WTC11 (cell line): Measurements from ENCODE around the gene TMEM212. TPM values are rescaled to one million over a fixed set of nuclear protein-coding genes. Genes with fewer than 3 reads are reported as not detected.

Experiments
- ATAC-seq: fragments of 200-7000 bp; cut with Tn5 transposase; 2 replicates; pipeline ENCODE4 v1.10.0; 2021; ENCODE audit warnings: mild to moderate bottlenecking, moderate library complexity
- CTCF ChIA-PET: fragments of 300-600 bp; sonication (Branson Sonifier 250); formaldehyde crosslinking; loops from one replicate; lab custom pipeline; 2021; ENCODE audit warnings: antibody characterized with exemption; lab: Charles Lee
- POLR2A ChIA-PET: fragments of 350-600 bp; sonication (Branson Sonifier 250); formaldehyde crosslinking; loops from one replicate; lab custom pipeline; 2021; ENCODE audit warnings: antibody characterized with exemption; lab: Charles Lee
- DNase-seq: peaks from one replicate; pipeline ENCODE4 v3.0.0; 2021; ENCODE audit warnings: low spot score
- H3K27ac Mint-ChIP-seq: 2 replicates; pipeline ENCODE4 v1.8.0; 2021; ENCODE audit warnings: mixed read lengths
- H3K27me3 Mint-ChIP-seq: 2 replicates; pipeline ENCODE4 v1.8.0; 2021; ENCODE audit warnings: low read depth, mild to moderate bottlenecking, moderate library complexity, mixed read lengths
- H3K36me3 Mint-ChIP-seq: 2 replicates; pipeline ENCODE4 v1.8.0; 2021; ENCODE audit warnings: mixed read lengths
- H3K4me1 Mint-ChIP-seq: 2 replicates; pipeline ENCODE4 v1.8.0; 2022; ENCODE audit warnings: mixed read lengths
- H3K4me3 Mint-ChIP-seq: 2 replicates; pipeline ENCODE4 v1.8.0; 2021; ENCODE audit warnings: mild to moderate bottlenecking, moderate library complexity, mixed read lengths
- H3K9me3 Mint-ChIP-seq: 2 replicates; pipeline ENCODE4 v1.8.0; 2021; ENCODE audit warnings: mixed read lengths
- ARID4B ChIP-seq: sonication (generic); formaldehyde crosslinking; IDR thresholded peaks from 2 replicates; pipeline ENCODE4 v1.8.0; 2023; ENCODE audit warnings: missing genetic modification reagents, mild to moderate bottlenecking, borderline replicate concordance
- CBFB ChIP-seq: sonication (generic); formaldehyde crosslinking; IDR thresholded peaks from 2 replicates; pipeline ENCODE4 v1.8.1; 2022; ENCODE audit warnings: mild to moderate bottlenecking, low read depth, missing genetic modification reagents
- ESRRA ChIP-seq: sonication (generic); formaldehyde crosslinking; IDR thresholded peaks from 2 replicates; pipeline ENCODE4 v1.8.1; 2022; ENCODE audit warnings: mild to moderate bottlenecking, missing genetic modification reagents, borderline replicate concordance
- GABPB1 ChIP-seq: sonication (generic); formaldehyde crosslinking; IDR thresholded peaks from 2 replicates; pipeline ENCODE4 v1.8.1; 2023; ENCODE audit warnings: mild to moderate bottlenecking, missing genetic modification reagents
- GRHL2 ChIP-seq: fragments of 250-450 bp; sonication (Bioruptor Pico); IDR thresholded peaks from 2 replicates; pipeline ENCODE4 v1.8.0; 2022; ENCODE audit warnings: mild to moderate bottlenecking, moderate library complexity; ENCODE audit not compliant: insufficient replicate concordance, severe bottlenecking
- JUN ChIP-seq: sonication (generic); formaldehyde crosslinking; IDR thresholded peaks from 2 replicates; pipeline ENCODE4 v1.8.0; 2023; ENCODE audit warnings: mild to moderate bottlenecking, missing genetic modification reagents
- NR1H2 ChIP-seq: sonication (generic); formaldehyde crosslinking; IDR thresholded peaks from 2 replicates; pipeline ENCODE4 v1.9.0; 2021; ENCODE audit warnings: mild to moderate bottlenecking, moderate library complexity, missing genetic modification reagents
- SMAD4 ChIP-seq: sonication (generic); formaldehyde crosslinking; IDR thresholded peaks from 2 replicates; pipeline ENCODE4 v1.8.0; 2022; ENCODE audit warnings: mild to moderate bottlenecking, missing genetic modification reagents
- SP1 ChIP-seq: sonication (generic); formaldehyde crosslinking; conservative IDR thresholded peaks from 2 replicates; pipeline ENCODE4 v1.8.1; 2022; ENCODE audit warnings: missing genetic modification reagents
- TCF7 ChIP-seq: sonication (generic); formaldehyde crosslinking; IDR thresholded peaks from 2 replicates; pipeline ENCODE4 v1.8.0; 2022; ENCODE audit warnings: mild to moderate bottlenecking, low read depth, missing genetic modification reagents, moderate library complexity
- TP53 ChIP-seq: sonication (generic); formaldehyde crosslinking; IDR thresholded peaks from 2 replicates; pipeline ENCODE4 v1.8.1; 2023; ENCODE audit warnings: mild to moderate bottlenecking, missing genetic modification reagents
- ZNF121 ChIP-seq: sonication (generic); formaldehyde crosslinking; IDR thresholded peaks from 2 replicates; pipeline ENCODE4 v1.8.0; 2023; ENCODE audit warnings: missing genetic modification reagents
- ZNF232 ChIP-seq: sonication (generic); formaldehyde crosslinking; IDR thresholded peaks from 2 replicates; pipeline ENCODE4 v1.8.0; 2022; ENCODE audit warnings: mild to moderate bottlenecking, missing genetic modification reagents
- ZNF317 ChIP-seq: sonication (generic); formaldehyde crosslinking; IDR thresholded peaks from 2 replicates; pipeline ENCODE4 v1.8.1; 2023; ENCODE audit warnings: low read depth, mild to moderate bottlenecking, moderate library complexity, missing genetic modification reagents, borderline replicate concordance
- ZNF671 ChIP-seq: fragments of 250-450 bp; sonication (Bioruptor Pico); IDR thresholded peaks from 2 replicates; pipeline ENCODE4 v1.8.0; 2021; ENCODE audit warnings: mild to moderate bottlenecking
- total RNA-seq: library from RNA; stranded (reverse); gene quantifications from 3 replicates; pipeline ENCODE4 v1.2.3, GENCODE V29; 2021
- TF ChIP-seq, protein P1 (sequence below): sonication (generic); formaldehyde crosslinking; IDR thresholded peaks from 2 replicates; pipeline ENCODE4 v1.8.1; 2022; ENCODE audit warnings: mild to moderate bottlenecking, missing genetic modification reagents, moderate library complexity, borderline replicate concordance
- TF ChIP-seq, protein P2 (sequence below): sonication (generic); formaldehyde crosslinking; IDR thresholded peaks from 2 replicates; pipeline ENCODE4 v1.8.0; 2022; ENCODE audit warnings: mild to moderate bottlenecking, missing genetic modification reagents
- TF ChIP-seq, protein P3 (sequence below): fragments of 250-450 bp; sonication (Bioruptor Pico); IDR thresholded peaks from 2 replicates; pipeline ENCODE4 v2.1.2; 2022; ENCODE audit warnings: mild to moderate bottlenecking, moderate library complexity
- TF ChIP-seq, protein P4 (sequence below): sonication (generic); formaldehyde crosslinking; IDR thresholded peaks from 2 replicates; pipeline ENCODE4 v1.8.1; 2023; ENCODE audit warnings: mild to moderate bottlenecking, moderate library complexity, missing genetic modification reagents
- TF ChIP-seq, protein P5 (sequence below): fragments of 250-450 bp; sonication (Bioruptor Pico); IDR thresholded peaks from 2 replicates; pipeline ENCODE4 v1.9.0; 2021; ENCODE audit warnings: mild to moderate bottlenecking
- TF ChIP-seq, protein P6 (sequence below): sonication (generic); formaldehyde crosslinking; conservative IDR thresholded peaks from 2 replicates; pipeline ENCODE4 v1.8.1; 2022; ENCODE audit warnings: mild to moderate bottlenecking, missing genetic modification reagents

TMEM212 gene
- total RNA-seq, 1 experiment from 2014 or later = not detected

DNA sequence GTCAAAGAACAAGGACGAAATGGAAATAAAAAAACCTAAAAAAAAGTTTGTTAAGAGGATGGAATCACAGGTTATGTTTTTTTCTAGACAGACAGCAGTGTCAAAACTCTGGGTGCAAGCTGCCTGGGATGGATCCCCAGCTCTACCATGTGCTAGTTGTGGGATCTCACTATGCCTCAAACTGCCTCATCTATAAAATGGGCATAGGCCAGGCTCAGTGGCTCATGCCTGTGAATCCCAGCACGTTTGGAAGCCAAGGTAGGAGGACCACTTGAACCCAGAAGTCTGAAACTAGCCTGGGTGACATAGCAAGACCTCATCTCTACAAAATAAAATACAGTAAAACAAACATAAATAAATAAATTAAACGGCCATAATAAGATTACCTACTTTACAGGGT is 37.5 kb upstream of the TMEM212 start (continued):
- TF ChIP-seq ARID4B (CRISPR knock-in tag) (no peak), ESRRA (CRISPR knock-in tag) (no peak), JUN (CRISPR knock-in tag) (no peak), SMAD4 (no peak), NR1H2 (CRISPR knock-in tag) (no peak)
- TF ChIP-seq, protein P1, sequence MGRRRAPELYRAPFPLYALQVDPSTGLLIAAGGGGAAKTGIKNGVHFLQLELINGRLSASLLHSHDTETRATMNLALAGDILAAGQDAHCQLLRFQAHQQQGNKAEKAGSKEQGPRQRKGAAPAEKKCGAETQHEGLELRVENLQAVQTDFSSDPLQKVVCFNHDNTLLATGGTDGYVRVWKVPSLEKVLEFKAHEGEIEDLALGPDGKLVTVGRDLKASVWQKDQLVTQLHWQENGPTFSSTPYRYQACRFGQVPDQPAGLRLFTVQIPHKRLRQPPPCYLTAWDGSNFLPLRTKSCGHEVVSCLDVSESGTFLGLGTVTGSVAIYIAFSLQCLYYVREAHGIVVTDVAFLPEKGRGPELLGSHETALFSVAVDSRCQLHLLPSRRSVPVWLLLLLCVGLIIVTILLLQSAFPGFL (CRISPR knock-in tag) = no peak

DNA sequence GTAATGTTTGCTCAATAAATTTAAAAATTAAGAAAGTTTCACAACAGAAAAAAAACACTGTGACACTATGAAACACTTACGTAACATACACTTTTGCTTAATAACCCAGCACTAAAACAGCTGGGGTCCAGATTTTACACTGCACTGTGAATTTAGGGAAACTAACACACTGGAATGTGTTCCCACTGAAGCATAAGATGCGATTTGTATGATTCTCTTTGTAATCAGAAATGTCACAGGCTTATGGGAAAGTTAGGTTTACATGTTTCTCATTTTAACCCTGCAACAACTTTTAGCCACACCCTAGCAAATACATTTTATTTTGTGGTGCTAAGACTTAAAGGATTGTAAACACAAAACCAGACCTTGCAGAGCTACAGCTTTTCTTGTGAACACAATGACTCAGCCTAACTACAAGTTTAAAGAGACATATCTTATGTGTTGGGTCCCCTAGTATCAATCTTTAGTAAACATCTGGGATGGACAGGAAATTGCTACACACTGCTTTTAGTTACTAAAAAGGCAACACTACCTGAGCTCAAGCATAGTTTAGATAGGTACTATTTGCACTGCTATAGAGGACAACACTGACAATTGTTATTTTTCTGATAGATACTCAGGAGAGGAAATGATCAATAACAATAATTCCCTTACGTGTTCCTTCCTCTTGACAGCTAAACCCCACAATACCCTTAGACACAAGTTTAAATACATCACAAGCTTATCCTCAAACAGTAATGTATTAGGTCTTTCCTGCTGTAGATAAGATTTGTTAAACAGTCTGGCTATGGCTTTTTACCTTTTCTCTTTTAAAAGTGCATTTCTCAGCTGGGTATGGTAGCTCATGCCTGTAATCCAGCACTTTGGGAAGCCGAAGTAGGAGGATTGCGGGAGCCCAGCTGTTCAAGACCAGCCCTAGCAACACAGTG is 36.7 kb upstream of the TMEM212 start:
- H3K36me3 Mint-ChIP-seq = no peaks in the 10 kb centered on the region
- peaks cover 10% of the 10 kb centered on the region for H3K4me1 Mint-ChIP-seq
- DNase-seq = no peak
- H3K27ac Mint-ChIP-seq = no peak overlapping the region; the same call in 1 of the 2 replicates
- no peaks in the 10 kb centered on the region for H3K9me3 Mint-ChIP-seq
- CTCF ChIA-PET = interaction anchor here (0.5 to 1.1 kb wide), 3 partner anchors 23 to 818 kb away, joined by 3 to 5 read pairs (median 4); no protein-coding TSS in a partner anchor
- TF ChIP-seq CBFB (CRISPR knock-in tag) (no peak), ZNF317 (CRISPR knock-in tag) (no peak), GABPB1 (peak; percentile 87; the same call in 1 of the 2 replicates), SP1 (CRISPR knock-in tag) (no peak), ZNF232 (CRISPR knock-in tag) (no peak)
- TF ChIP-seq, protein P2, sequence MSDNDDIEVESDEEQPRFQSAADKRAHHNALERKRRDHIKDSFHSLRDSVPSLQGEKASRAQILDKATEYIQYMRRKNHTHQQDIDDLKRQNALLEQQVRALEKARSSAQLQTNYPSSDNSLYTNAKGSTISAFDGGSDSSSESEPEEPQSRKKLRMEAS = no peak
- TF ChIP-seq, all 79 proteins: peak for 1
- POLR2A ChIA-PET = no interaction called here
- peaks cover 29% of the 10 kb centered on the region for H3K27me3 Mint-ChIP-seq
- H3K4me3 Mint-ChIP-seq = no peak overlapping the region
- no peak for ATAC-seq

- Mint-ChIP-seq H3K27me3 (peaks cover 37% of the 10 kb centered on the region), H3K4me3 (no peak overlapping the region), H3K4me1 (peaks cover 10% of the 10 kb centered on the region), H3K27ac (no peak overlapping the region), H3K9me3 (no peaks in the 10 kb centered on the region), H3K36me3 (no peaks in the 10 kb centered on the region)
- ChIA-PET CTCF (interaction anchor here (0.5 to 1.1 kb wide), 3 partner anchors 23 to 817 kb away, joined by 3 to 5 read pairs (median 4); no protein-coding TSS in a partner anchor), POLR2A (no interaction called here)
- ATAC-seq (no peak), DNase-seq (no peak)
- TF ChIP-seq GRHL2 (CRISPR knock-in tag) (no peak), TP53 (CRISPR knock-in tag) (no peak), ZNF121 (CRISPR knock-in tag) (no peak), ZNF671 (CRISPR knock-in tag) (no peak), TCF7 (CRISPR knock-in tag) (no peak)
- TF ChIP-seq, protein P3, sequence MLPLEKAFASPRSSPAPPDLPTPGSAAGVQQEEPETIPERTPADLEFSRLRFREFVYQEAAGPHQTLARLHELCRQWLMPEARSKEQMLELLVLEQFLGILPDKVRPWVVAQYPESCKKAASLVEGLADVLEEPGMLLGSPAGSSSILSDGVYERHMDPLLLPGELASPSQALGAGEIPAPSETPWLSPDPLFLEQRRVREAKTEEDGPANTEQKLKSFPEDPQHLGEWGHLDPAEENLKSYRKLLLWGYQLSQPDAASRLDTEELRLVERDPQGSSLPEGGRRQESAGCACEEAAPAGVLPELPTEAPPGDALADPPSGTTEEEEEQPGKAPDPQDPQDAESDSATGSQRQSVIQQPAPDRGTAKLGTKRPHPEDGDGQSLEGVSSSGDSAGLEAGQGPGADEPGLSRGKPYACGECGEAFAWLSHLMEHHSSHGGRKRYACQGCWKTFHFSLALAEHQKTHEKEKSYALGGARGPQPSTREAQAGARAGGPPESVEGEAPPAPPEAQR (CRISPR knock-in tag) = no peak
- TF ChIP-seq, protein P4, sequence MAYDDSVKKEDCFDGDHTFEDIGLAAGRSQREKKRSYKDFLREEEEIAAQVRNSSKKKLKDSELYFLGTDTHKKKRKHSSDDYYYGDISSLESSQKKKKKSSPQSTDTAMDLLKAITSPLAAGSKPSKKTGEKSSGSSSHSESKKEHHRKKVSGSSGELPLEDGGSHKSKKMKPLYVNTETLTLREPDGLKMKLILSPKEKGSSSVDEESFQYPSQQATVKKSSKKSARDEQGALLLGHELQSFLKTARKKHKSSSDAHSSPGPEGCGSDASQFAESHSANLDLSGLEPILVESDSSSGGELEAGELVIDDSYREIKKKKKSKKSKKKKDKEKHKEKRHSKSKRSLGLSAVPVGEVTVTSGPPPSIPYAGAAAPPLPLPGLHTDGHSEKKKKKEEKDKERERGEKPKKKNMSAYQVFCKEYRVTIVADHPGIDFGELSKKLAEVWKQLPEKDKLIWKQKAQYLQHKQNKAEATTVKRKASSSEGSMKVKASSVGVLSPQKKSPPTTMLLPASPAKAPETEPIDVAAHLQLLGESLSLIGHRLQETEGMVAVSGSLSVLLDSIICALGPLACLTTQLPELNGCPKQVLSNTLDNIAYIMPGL (CRISPR knock-in tag) = no peak
- TF ChIP-seq, protein P5, sequence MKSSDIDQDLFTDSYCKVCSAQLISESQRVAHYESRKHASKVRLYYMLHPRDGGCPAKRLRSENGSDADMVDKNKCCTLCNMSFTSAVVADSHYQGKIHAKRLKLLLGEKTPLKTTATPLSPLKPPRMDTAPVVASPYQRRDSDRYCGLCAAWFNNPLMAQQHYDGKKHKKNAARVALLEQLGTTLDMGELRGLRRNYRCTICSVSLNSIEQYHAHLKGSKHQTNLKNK (CRISPR knock-in tag) = no peak
- TF ChIP-seq, protein P6, sequence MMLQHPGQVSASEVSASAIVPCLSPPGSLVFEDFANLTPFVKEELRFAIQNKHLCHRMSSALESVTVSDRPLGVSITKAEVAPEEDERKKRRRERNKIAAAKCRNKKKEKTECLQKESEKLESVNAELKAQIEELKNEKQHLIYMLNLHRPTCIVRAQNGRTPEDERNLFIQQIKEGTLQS = no peak
- TF ChIP-seq, protein P1 (CRISPR knock-in tag) = no peak
Measured at GRCh38 chr3:171807129-171807675, 35.9 kb upstream of the TMEM212 start.
